ENCODE measurements around the gene SAMD8. TPM values are rescaled to one million over a fixed set of nuclear protein-coding genes. Genes with fewer than 3 reads are reported as not detected.
"Not testable (repeated sequence)": the region's sequence is repeated elsewhere in the genome, so short reads cannot be mapped to it uniquely, and the experiment has no call there.

The SAMD8 gene
- total RNA-seq, 1 donor = 101 TPM

DNA sequence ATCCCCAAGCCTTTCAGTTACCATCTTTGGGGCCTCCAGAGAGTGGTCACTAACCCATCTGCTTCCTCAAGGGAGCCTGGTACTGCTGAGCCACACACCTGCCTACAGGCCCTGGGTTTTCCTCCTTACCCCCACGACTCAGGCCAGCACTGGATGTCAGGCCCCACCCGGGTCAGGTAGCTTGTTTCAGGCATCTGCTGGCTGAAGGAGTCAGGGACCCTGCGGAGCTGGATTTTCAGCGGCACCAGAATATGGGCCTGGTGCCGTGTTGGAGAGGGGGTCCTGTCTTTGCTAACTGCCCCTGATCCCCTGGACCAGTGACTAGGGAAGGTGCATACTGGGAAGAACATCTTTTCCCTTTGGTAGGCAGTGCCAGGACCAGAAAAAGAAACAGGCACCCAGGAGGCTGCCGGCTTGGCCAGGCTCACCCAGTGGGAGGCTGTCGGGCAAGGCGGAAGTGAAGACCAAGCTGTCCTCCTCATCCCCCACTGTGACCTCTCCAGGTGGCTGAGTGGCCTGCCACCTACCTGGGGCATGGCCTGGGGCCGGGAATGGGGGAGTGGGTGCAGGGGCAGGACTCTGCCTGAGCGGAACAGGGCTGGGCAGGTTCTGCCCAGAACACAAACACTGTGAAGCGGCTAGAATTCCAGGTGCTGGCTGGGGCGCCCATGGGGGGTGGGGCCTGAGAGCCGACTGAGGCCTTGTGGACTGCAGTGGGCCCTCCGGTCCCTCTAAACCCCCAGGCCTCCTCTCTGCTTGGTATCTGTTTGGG lies 12.4 kb upstream of the SAMD8 start:
- H3K9me3 ChIP-seq (ENCODE audit: low read depth, low read length) = no peaks in the 10 kb centered on the region
- H3K27me3 ChIP-seq (ENCODE audit: insufficient read depth, low read length) = no peaks in the 10 kb centered on the region
- no peak overlapping the region for H3K4me3 ChIP-seq (ENCODE audit: low read length)
- H3K4me1 ChIP-seq (ENCODE audit: insufficient read depth, low read length) = peaks cover 6% of the 10 kb centered on the region

GRCh38 chr10:75099952-75100763 lies 11.3 kb upstream of the SAMD8 start:
- H3K9me3 ChIP-seq (ENCODE audit: low read depth, low read length) = no peaks in the 10 kb centered on the region
- H3K4me3 ChIP-seq (ENCODE audit: low read length) = no peak overlapping the region
- H3K4me1 ChIP-seq (ENCODE audit: insufficient read depth, low read length) = peaks cover 11% of the 10 kb centered on the region
- H3K27me3 ChIP-seq (ENCODE audit: insufficient read depth, low read length) = no peaks in the 10 kb centered on the region

GRCh38 chr10:75100764-75101291 lies 10.6 kb upstream of the SAMD8 start:
- no peaks in the 10 kb centered on the region for H3K9me3 ChIP-seq (ENCODE audit: low read depth, low read length)
- H3K4me3 ChIP-seq (ENCODE audit: low read length) = no peak overlapping the region
- peaks cover 11% of the 10 kb centered on the region for H3K4me1 ChIP-seq (ENCODE audit: insufficient read depth, low read length)
- no peaks in the 10 kb centered on the region for H3K27me3 ChIP-seq (ENCODE audit: insufficient read depth, low read length)

DNA sequence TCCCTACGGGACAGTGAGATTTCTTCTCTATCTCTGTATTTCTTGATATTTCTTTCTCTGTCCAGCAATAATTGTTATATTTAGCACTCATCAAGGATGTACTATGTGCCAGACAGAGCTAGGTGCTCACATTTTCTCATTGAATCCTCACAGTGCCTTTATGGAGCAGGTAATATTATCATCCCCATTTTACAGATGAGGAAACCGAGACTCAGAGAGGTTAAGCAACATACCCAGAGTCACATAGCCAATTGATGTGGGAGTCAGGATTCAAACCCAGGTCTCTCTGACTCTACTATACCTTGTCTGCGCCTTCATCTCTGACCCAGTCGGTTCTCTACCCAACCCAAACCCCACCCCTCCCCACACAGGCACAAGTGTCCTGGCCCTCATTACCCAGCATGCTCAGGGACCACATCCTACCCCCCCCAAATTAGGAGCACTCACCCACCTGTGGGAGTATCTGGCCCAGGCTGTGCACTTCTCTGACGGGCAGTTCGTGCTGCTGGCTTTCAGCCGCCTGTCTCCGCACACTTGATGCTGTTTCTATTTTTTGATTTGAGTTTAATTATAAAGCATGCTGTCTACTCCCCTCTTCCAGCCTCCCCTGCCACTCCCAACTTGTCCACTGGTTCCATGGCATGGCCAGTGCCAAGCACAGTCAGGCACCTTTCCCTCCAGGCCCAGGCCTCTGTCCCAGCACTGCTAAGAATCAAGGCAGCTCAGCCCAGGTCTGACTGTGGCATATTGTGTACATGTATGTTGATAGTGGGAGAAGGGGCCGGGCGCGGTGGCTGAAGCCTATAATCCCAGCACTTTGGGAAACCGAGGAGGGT lies 9.8 kb upstream of the SAMD8 start:
- Histone ChIP-seq H3K9me3 (ENCODE audit: low read depth, low read length) (no peaks in the 10 kb centered on the region), H3K27me3 (ENCODE audit: insufficient read depth, low read length) (no peaks in the 10 kb centered on the region), H3K4me3 (ENCODE audit: low read length) (no peak overlapping the region), H3K4me1 (ENCODE audit: insufficient read depth, low read length) (peaks cover 11% of the 10 kb centered on the region)

GRCh38 chr10:75102830-75103673 lies 8.4 kb upstream of the SAMD8 start:
- no peaks in the 10 kb centered on the region for H3K27me3 ChIP-seq (ENCODE audit: insufficient read depth, low read length)
- H3K4me1 ChIP-seq (ENCODE audit: insufficient read depth, low read length) = peaks cover 11% of the 10 kb centered on the region
- H3K9me3 ChIP-seq (ENCODE audit: low read depth, low read length) = no peaks in the 10 kb centered on the region
- H3K4me3 ChIP-seq (ENCODE audit: low read length) = no peak overlapping the region

- H3K4me3 ChIP-seq (ENCODE audit: low read length) = no peak overlapping the region
- peaks cover 21% of the 10 kb centered on the region for H3K4me1 ChIP-seq (ENCODE audit: insufficient read depth, low read length)
- no peaks in the 10 kb centered on the region for H3K27me3 ChIP-seq (ENCODE audit: insufficient read depth, low read length)
- H3K9me3 ChIP-seq (ENCODE audit: low read depth, low read length) = no peaks in the 10 kb centered on the region
These were observed 7.4 kb upstream of the SAMD8 start for GRCh38 chr10:75103881-75104686.

- no peaks in the 10 kb centered on the region for H3K9me3 ChIP-seq (ENCODE audit: low read depth, low read length)
- H3K27me3 ChIP-seq (ENCODE audit: insufficient read depth, low read length) = no peaks in the 10 kb centered on the region
- no peak overlapping the region for H3K4me3 ChIP-seq (ENCODE audit: low read length)
- H3K4me1 ChIP-seq (ENCODE audit: insufficient read depth, low read length) = peaks cover 27% of the 10 kb centered on the region
These were observed 6.6 kb upstream of the SAMD8 start for GRCh38 chr10:75104842-75105241.

GRCh38 chr10:75105576-75106197 lies 5.8 kb upstream of the SAMD8 start:
- peaks cover 32% of the 10 kb centered on the region for H3K4me1 ChIP-seq (ENCODE audit: insufficient read depth, low read length)
- no peaks in the 10 kb centered on the region for H3K27me3 ChIP-seq (ENCODE audit: insufficient read depth, low read length)
- H3K4me3 ChIP-seq (ENCODE audit: low read length) = no peak overlapping the region
- H3K9me3 ChIP-seq (ENCODE audit: low read depth, low read length) = no peaks in the 10 kb centered on the region

GRCh38 chr10:75106242-75106641 lies 5.2 kb upstream of the SAMD8 start:
- H3K9me3 ChIP-seq (ENCODE audit: low read depth, low read length) = no peaks in the 10 kb centered on the region
- H3K27me3 ChIP-seq (ENCODE audit: insufficient read depth, low read length) = no peaks in the 10 kb centered on the region
- H3K4me3 ChIP-seq (ENCODE audit: low read length) = no peak overlapping the region
- peaks cover 34% of the 10 kb centered on the region for H3K4me1 ChIP-seq (ENCODE audit: insufficient read depth, low read length)

GRCh38 chr10:75106891-75107290 lies 4.6 kb upstream of the SAMD8 start:
- H3K4me3 ChIP-seq (ENCODE audit: low read length); H3K9me3 ChIP-seq (ENCODE audit: low read depth, low read length); H3K27me3 ChIP-seq (ENCODE audit: insufficient read depth, low read length): not testable (repeated sequence)
- H3K4me1 ChIP-seq (ENCODE audit: insufficient read depth, low read length) = peaks cover 34% of the 10 kb centered on the region

GRCh38 chr10:75107756-75108683 lies 3.4 kb upstream of the SAMD8 start:
- Histone ChIP-seq H3K27me3 (ENCODE audit: insufficient read depth, low read length) (no peaks in the 10 kb centered on the region), H3K4me1 (ENCODE audit: insufficient read depth, low read length) (peaks cover 39% of the 10 kb centered on the region), H3K9me3 (ENCODE audit: low read depth, low read length) (no peaks in the 10 kb centered on the region), H3K4me3 (ENCODE audit: low read length) (no peak overlapping the region)

GRCh38 chr10:75108684-75109458 lies 2.6 kb upstream of the SAMD8 start:
- peaks cover 44% of the 10 kb centered on the region for H3K4me1 ChIP-seq (ENCODE audit: insufficient read depth, low read length)
- no peaks in the 10 kb centered on the region for H3K9me3 ChIP-seq (ENCODE audit: low read depth, low read length)
- H3K4me3 ChIP-seq (ENCODE audit: low read length) = no peak overlapping the region
- no peaks in the 10 kb centered on the region for H3K27me3 ChIP-seq (ENCODE audit: insufficient read depth, low read length)
